GM12874 (cell line): ENCODE results near the gene NT5M.

Source experiments
- CTCF ChIP-seq: IDR thresholded peaks from 2 replicates; pipeline ENCODE4 v1.5.1; 2011; ENCODE audit warnings: low read depth, mild to moderate bottlenecking, control low read depth, low read length, moderate library complexity; ENCODE audit not compliant: insufficient read depth

The NT5M gene

GRCh38 chr17:17386094-17386800 lies 83.1 kb downstream of the NT5M start:
- no peak for TF ChIP-seq CTCF

GRCh38 chr17:17387017-17387497 lies 83.9 kb downstream of the NT5M start:
- no peak for TF ChIP-seq CTCF

- peak; percentile 45 for TF ChIP-seq CTCF
Observed at GRCh38 chr17:17387498-17388362, 84.6 kb downstream of the NT5M start.

GRCh38 chr17:17388657-17389496 lies 85.7 kb downstream of the NT5M start:
- TF ChIP-seq CTCF: no peak

- no peak for TF ChIP-seq CTCF
Observed at GRCh38 chr17:17391668-17392370, 88.6 kb downstream of the NT5M start.

GRCh38 chr17:17393976-17394375 lies 90.8 kb downstream of the NT5M start:
- no peak for TF ChIP-seq CTCF

- TF ChIP-seq CTCF: no peak
Observed at GRCh38 chr17:17394494-17394893, 91.3 kb downstream of the NT5M start.
